Ectodermal cell (in vitro differentiated cells): Measurements from ENCODE around the gene SOHLH1.
"Not testable (repeated sequence)": the region's sequence is repeated elsewhere in the genome, so short reads cannot be mapped to it uniquely, and the experiment has no call there.

Experiments used
- H3K27ac ChIP-seq: 2 replicates; pipeline ENCODE4 v1.7.0; 2013; ENCODE audit warnings: mild to moderate bottlenecking, low read depth, low read length; ENCODE audit not compliant: insufficient read depth, poor library complexity, severe bottlenecking
- H3K27me3 ChIP-seq: 2 replicates; pipeline ENCODE4 v1.7.0; 2013; ENCODE audit warnings: mild to moderate bottlenecking, low read length; ENCODE audit not compliant: insufficient read depth, control insufficient read depth, poor library complexity, severe bottlenecking
- H3K36me3 ChIP-seq: one replicate; pipeline ENCODE4 v1.7.0; 2013; ENCODE audit warnings: low read length; ENCODE audit not compliant: control insufficient read depth, insufficient read depth
- H3K4me1 ChIP-seq: one replicate; pipeline ENCODE4 v1.7.0; 2013; ENCODE audit warnings: low read length; ENCODE audit not compliant: control insufficient read depth, insufficient read depth
- H3K4me3 ChIP-seq: 2 replicates; pipeline ENCODE4 v1.7.0; 2013; ENCODE audit warnings: low read depth, low read length, control low read depth; ENCODE audit not compliant: insufficient read depth
- H3K9me3 ChIP-seq: 2 replicates; pipeline ENCODE4 v1.7.0; 2013; ENCODE audit warnings: mild to moderate bottlenecking, low read length, moderate library complexity; ENCODE audit not compliant: control insufficient read depth
- WGBS, 2 experiments: methylation state at CpG; one replicate each; pipeline ENCODE4 v1.1.7; 2013; ENCODE audit warnings: missing lambda C conversion rate in 2 of 2; 5-methylcytosine and 5-hydroxymethylcytosine counted together

Gene SOHLH1

GRCh38 chr9:135681161-135681560 is 18.1 kb downstream of the SOHLH1 start:
- Histone ChIP-seq H3K27ac (no peak overlapping the region), H3K4me3 (no peak overlapping the region), H3K36me3 (no peaks in the 10 kb centered on the region), H3K27me3 (no peaks in the 10 kb centered on the region), H3K4me1 (no peaks in the 10 kb centered on the region), H3K9me3 (no peaks in the 10 kb centered on the region)
- WGBS, 2 experiments, result 92 to 94% methylated on average over 5 of the region's 5 CpGs

DNA sequence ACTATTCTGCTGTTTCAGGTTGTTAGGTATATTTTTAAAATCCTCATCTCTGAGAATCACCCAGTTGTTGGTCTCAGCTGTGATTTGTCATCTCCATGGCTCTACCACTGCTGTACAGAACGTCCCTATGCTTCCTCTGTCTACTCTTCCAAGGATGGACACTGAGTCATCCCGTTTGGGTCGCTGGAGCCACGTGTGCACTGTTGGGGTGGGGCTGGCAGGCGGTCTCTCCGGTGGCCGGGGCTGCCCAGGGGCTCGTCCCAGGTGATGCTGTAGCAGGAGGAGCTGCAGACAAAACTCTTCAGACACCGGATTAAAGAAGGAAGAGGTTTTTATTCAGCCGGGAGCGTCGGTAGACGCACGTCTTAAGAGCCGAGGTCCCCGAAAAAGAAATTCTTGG is 19.2 kb downstream of the SOHLH1 start:
- Histone ChIP-seq H3K4me1 (no peaks in the 10 kb centered on the region), H3K4me3 (no peak overlapping the region), H3K27me3 (no peaks in the 10 kb centered on the region), H3K36me3 (no peaks in the 10 kb centered on the region), H3K9me3 (no peaks in the 10 kb centered on the region), H3K27ac (no peak overlapping the region)
- WGBS, 2 experiments, result 76 to 79% methylated on average over 16 of the region's 16 CpGs

DNA sequence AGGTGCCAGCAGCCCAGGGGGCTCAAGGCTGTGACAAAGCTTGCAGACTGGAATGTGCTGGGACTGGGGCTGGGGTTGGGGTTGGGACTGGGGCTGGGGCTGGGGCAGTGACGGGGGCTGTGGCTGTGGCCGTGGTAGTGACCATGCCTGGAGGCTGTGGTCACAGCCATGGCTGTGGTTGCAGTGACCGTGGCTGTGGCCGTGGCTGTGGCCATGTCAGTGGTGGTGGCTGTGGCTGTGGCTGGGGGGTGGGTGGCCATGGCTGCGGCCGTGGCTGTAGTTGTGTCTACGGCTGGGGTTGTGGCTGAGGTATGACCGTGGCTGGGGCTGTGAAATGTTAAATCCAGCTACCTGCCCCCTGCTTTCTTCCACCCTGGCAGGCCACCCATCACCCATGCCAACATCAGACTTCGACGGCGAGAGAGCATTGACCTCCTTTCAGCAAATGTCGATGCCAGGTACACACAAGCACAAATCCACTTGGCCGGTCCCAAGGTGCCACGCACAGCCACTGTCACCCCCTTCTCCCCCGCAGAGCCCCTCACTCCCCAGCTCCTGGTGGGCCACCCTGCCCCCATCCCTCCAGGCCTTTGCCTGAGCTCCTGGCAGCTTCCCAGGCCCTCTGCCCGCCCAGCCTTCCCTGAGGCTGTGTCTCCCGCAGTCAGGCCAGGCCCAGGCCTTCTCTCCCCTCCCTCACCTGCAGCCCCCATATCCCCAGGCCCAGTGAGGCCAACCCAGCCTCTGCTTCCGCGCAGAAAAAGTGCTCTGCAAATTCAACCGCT is 20.9 kb downstream of the SOHLH1 start:
- H3K36me3 ChIP-seq, result no peaks in the 10 kb centered on the region
- no peak overlapping the region for H3K4me3 ChIP-seq
- 93% methylated on average over 20 of the region's 20 CpGs for WGBS, 2 experiments
- no peaks in the 10 kb centered on the region for H3K9me3 ChIP-seq
- H3K27me3 ChIP-seq, result no peaks in the 10 kb centered on the region
- H3K27ac ChIP-seq, result no peak overlapping the region
- no peaks in the 10 kb centered on the region for H3K4me1 ChIP-seq

- H3K27me3 ChIP-seq, result no peaks in the 10 kb centered on the region
- H3K4me1 ChIP-seq, result no peaks in the 10 kb centered on the region
- H3K36me3 ChIP-seq, result no peaks in the 10 kb centered on the region
- whole genome bisulfite sequencing, 2 experiments, result 92 to 93% methylated on average over 22 of the region's 22 CpGs
- no peak overlapping the region for H3K4me3 ChIP-seq
- no peak overlapping the region for H3K27ac ChIP-seq
- no peaks in the 10 kb centered on the region for H3K9me3 ChIP-seq
Measured at GRCh38 chr9:135677641-135678168, 21.6 kb downstream of the SOHLH1 start.

GRCh38 chr9:135676891-135677290 is 22.4 kb downstream of the SOHLH1 start:
- H3K36me3 ChIP-seq, result no peaks in the 10 kb centered on the region
- no peak overlapping the region for H3K4me3 ChIP-seq
- no peaks in the 10 kb centered on the region for H3K9me3 ChIP-seq
- no peaks in the 10 kb centered on the region for H3K27me3 ChIP-seq
- H3K4me1 ChIP-seq, result no peaks in the 10 kb centered on the region
- WGBS, 2 experiments, result 93 to 94% methylated on average over 13 of the region's 13 CpGs
- no peak overlapping the region for H3K27ac ChIP-seq

GRCh38 chr9:135674977-135675376 is 24.3 kb downstream of the SOHLH1 start:
- WGBS, 2 experiments, result 87 to 92% methylated on average over 10 of the region's 10 CpGs
- H3K4me3 ChIP-seq, result no peak overlapping the region
- H3K9me3 ChIP-seq, result no peaks in the 10 kb centered on the region
- H3K4me1 ChIP-seq, result no peaks in the 10 kb centered on the region
- no peaks in the 10 kb centered on the region for H3K27me3 ChIP-seq
- no peaks in the 10 kb centered on the region for H3K36me3 ChIP-seq
- H3K27ac ChIP-seq, result no peak overlapping the region

GRCh38 chr9:135673941-135674340 is 25.3 kb downstream of the SOHLH1 start:
- 84 to 85% methylated on average over 8 of the region's 8 CpGs for WGBS, 2 experiments
- Histone ChIP-seq H3K4me1 (no peaks in the 10 kb centered on the region), H3K27ac (no peak overlapping the region), H3K27me3 (no peaks in the 10 kb centered on the region), H3K9me3 (no peaks in the 10 kb centered on the region), H3K4me3 (no peak overlapping the region), H3K36me3 (no peaks in the 10 kb centered on the region)

- H3K4me1 ChIP-seq, H3K4me3 ChIP-seq, H3K9me3 ChIP-seq, H3K36me3 ChIP-seq, H3K27ac ChIP-seq, H3K27me3 ChIP-seq: not testable (repeated sequence)
- WGBS, 2 experiments, result 97% methylated on average over 6 of the region's 7 CpGs
Measured at GRCh38 chr9:135672786-135673185, 26.5 kb downstream of the SOHLH1 start.

DNA sequence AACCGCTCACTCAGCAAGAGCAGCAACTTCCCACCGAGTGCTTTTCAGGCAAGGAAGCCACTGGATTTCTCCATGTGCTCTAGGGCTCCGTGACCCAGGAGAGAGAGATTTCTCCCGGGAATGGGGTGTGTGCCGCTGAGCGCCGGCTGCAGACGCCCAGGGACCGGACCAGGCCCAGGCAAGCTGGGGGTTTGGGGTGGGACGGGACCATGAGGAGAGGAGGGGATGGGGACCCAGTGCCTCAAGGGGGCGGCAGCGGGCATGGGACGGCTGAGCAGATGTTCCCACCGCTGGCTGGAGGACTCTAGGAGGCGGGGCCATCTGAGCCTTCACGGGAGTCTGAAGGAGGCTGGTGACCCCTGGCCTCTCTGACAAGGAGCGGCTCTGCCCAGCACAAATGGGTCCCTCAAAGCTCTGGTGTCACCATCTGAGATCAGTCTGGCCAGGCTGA is 27.7 kb downstream of the SOHLH1 start:
- Histone ChIP-seq H3K9me3 (no peaks in the 10 kb centered on the region), H3K27ac (no peak overlapping the region), H3K36me3 (no peaks in the 10 kb centered on the region), H3K4me3 (no peak overlapping the region), H3K4me1 (no peaks in the 10 kb centered on the region), H3K27me3 (no peaks in the 10 kb centered on the region)
- 46 to 55% methylated on average over 17 of the region's 17 CpGs for WGBS, 2 experiments

DNA sequence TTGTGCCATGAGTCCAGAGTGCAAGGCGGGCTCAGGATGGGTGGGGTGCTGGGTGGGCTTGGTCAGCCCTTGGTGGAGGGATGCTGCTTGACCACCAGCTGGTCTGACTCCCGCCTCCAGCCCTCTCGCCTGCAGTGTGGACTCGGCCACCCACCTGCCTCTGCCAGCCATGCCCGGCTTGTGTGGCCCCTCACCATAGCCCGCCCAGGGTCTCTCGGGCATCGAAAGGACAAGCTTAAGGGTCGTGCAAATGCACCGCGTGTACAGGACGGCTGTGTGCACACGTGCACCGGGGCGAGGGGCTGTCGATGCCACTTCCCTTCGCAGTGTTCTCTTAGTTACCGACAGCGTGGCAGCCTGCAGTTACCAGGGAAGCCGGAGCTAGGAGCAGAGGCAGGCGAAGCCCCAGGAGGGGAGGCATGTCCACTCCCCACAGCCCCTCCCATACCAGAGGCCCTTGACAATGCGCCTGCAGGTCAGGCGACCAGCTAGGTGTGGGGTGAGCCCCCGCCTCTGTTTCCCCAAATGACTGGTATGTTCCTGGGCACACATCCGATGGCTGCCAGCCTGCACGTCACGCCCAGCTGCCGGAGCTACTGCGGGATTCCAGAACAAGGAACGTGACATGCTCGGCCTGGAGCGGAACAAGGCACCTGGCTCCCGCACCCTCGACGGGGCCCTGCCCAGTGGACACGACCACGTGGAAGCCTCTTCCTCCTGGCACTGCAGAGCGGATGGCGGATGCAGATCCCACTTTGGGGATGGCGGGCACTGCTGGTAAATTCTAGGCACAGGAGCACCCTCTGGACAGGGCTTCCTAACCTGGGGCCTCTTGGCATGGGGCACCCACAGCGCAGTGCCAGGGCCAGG is 28.3 kb downstream of the SOHLH1 start:
- Histone ChIP-seq H3K27me3 (no peaks in the 10 kb centered on the region), H3K4me1 (no peaks in the 10 kb centered on the region), H3K9me3 (no peaks in the 10 kb centered on the region), H3K27ac (no peak overlapping the region), H3K36me3 (no peaks in the 10 kb centered on the region), H3K4me3 (no peak overlapping the region)
- WGBS, 2 experiments, result 90% methylated on average over 41 of the region's 41 CpGs
